ENCODE measurements around the gene EDARADD.

GRCh38 chr1:236450779-236451178 is 56.7 kb downstream of the EDARADD start:
- TF ChIP-seq CREB1 (IDR thresholded peaks at IDR 0.05) (no peak), EP300 (IDR thresholded peaks at IDR 0.05; ENCODE audit: borderline replicate concordance in 1 of 2, low read depth in 2 of 2, low read length in 2 of 2) (no peak), GABPA (IDR thresholded peaks at IDR 0.05; ENCODE audit: borderline replicate concordance, insufficient read depth, low read length) (no peak), HDAC6 (IDR thresholded peaks at IDR 0.05; ENCODE audit: low read depth, low read length) (no peak), CTCF (IDR thresholded peaks at IDR 0.05; ENCODE audit: control extremely low read depth in 1 of 3, insufficient read depth in 1 of 3, low read depth in 1 of 3, low read length in 3 of 3) (no peak), RFX5 (IDR thresholded peaks at IDR 0.05; ENCODE audit: borderline replicate concordance, low read depth, low read length) (no peak), POLR2AphosphoS5 (IDR thresholded peaks at IDR 0.05; ENCODE audit: low read depth, low read length) (no peak), JUND (IDR thresholded peaks at IDR 0.05; ENCODE audit: low read length) (no peak), SIN3A (conservative IDR thresholded peaks at IDR 0.05 in 1 of 2, IDR thresholded peaks at IDR 0.05 in 1 of 2; ENCODE audit: low read depth in 1 of 2, low read length in 2 of 2) (no peak), POLR2A (IDR thresholded peaks at IDR 0.05; ENCODE audit: control extremely low read depth in 1 of 2, low read depth in 2 of 2, low read length in 2 of 2) (no peak)
